C4-2B (cell line): ENCODE measurements around the gene ZNF714.

Source experiments
- H3K27ac ChIP-seq: fragments of 450-650 bp; 2 replicates; pipeline ENCODE4 v1.5.1; 2017
- ZFX ChIP-seq: fragments of 450-650 bp; IDR thresholded peaks from 2 replicates; pipeline ENCODE4 v1.6.1; 2017
- TF ChIP-seq, protein P1 (sequence below): fragments of 450-650 bp; conservative IDR thresholded peaks from 2 replicates; pipeline ENCODE4 v1.5.1; 2017; ENCODE audit warnings: mild to moderate bottlenecking

ZNF714 gene

DNA sequence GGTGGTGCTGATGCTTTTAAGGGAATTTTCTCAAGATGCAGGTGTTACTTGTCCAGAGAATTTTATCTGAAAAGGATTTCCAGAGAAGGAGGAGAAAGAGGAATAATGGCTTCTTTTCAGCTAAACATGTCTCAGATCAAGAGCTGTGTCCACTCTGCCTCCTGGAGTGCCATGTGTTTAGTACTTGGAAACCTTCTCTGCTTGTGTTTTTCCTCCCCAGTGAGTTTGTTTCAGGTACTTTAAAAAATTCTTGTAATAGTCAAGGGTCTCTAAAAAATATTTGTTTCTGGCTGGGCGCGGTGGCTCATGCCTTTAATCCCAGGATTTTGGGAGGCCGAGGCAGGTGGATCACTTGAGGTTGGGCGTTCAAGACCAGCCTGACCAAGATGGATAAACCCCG lies 82.5 kb downstream of the ZNF714 start:
- TF ChIP-seq ZFX, result no peak
- TF ChIP-seq, protein P1, sequence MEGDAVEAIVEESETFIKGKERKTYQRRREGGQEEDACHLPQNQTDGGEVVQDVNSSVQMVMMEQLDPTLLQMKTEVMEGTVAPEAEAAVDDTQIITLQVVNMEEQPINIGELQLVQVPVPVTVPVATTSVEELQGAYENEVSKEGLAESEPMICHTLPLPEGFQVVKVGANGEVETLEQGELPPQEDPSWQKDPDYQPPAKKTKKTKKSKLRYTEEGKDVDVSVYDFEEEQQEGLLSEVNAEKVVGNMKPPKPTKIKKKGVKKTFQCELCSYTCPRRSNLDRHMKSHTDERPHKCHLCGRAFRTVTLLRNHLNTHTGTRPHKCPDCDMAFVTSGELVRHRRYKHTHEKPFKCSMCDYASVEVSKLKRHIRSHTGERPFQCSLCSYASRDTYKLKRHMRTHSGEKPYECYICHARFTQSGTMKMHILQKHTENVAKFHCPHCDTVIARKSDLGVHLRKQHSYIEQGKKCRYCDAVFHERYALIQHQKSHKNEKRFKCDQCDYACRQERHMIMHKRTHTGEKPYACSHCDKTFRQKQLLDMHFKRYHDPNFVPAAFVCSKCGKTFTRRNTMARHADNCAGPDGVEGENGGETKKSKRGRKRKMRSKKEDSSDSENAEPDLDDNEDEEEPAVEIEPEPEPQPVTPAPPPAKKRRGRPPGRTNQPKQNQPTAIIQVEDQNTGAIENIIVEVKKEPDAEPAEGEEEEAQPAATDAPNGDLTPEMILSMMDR, result no peak

GRCh38 chr19:21166436-21166835 lies 84.4 kb downstream of the ZNF714 start:
- no peak for TF ChIP-seq ZFX
- TF ChIP-seq, protein P1, result no peak
- H3K27ac ChIP-seq, result no peak overlapping the region

More for the DNA sequence above, 82.5 kb downstream of the ZNF714 start:
- H3K27ac ChIP-seq, result no peak overlapping the region
